ENCODE results near the gene SLC7A14. TPM values are rescaled to one million over a fixed set of nuclear protein-coding genes. Genes with fewer than 3 reads are reported as not detected.

The SLC7A14 gene
- total and polyA plus RNA-seq, 2 donors (not counting 1 experiment from before 2014, with no cell fraction given): not detected

DNA sequence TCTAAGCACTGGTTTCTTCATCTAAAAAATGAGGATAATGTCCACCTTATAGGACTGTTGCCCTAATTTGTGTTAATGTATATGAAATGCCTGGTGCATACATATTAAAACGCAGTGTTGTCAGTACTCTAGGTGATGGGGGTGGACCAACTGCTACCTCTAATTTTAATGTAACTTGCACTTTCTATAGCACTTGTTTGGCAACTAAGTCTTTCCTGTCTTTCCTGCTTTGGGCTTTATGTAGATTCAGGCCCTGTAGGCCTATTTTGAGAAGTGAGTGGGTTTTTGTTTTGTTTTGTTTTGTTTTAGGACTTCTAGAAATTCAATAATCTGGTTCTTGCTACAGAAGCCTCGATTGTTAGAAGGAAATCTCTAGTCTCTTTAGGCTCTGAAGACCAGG lies 21.2 kb downstream of the SLC7A14 start:
- Mint-ChIP-seq H3K4me3 (no peak overlapping the region), H3K9me3 (ENCODE audit: insufficient read depth) (peaks cover 2% of the 10 kb centered on the region), H3K27me3 (peaks cover 10% of the 10 kb centered on the region), H3K27ac (no peak overlapping the region), H3K4me1 (peaks cover 5% of the 10 kb centered on the region)
- H3K4me1 ChIP-seq (ENCODE audit: control insufficient read depth in 2 of 2, insufficient read depth in 2 of 2, low read length in 2 of 2): no peaks in the 10 kb centered on the region
- WGBS (ENCODE audit: insufficient coverage): 50% methylated on average over 1 of the region's 2 CpGs
- ChIA-PET CTCF (no interaction called here), POLR2A (no interaction called here)
- TF ChIP-seq, protein P1, sequence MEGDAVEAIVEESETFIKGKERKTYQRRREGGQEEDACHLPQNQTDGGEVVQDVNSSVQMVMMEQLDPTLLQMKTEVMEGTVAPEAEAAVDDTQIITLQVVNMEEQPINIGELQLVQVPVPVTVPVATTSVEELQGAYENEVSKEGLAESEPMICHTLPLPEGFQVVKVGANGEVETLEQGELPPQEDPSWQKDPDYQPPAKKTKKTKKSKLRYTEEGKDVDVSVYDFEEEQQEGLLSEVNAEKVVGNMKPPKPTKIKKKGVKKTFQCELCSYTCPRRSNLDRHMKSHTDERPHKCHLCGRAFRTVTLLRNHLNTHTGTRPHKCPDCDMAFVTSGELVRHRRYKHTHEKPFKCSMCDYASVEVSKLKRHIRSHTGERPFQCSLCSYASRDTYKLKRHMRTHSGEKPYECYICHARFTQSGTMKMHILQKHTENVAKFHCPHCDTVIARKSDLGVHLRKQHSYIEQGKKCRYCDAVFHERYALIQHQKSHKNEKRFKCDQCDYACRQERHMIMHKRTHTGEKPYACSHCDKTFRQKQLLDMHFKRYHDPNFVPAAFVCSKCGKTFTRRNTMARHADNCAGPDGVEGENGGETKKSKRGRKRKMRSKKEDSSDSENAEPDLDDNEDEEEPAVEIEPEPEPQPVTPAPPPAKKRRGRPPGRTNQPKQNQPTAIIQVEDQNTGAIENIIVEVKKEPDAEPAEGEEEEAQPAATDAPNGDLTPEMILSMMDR (IDR thresholded peaks at IDR 0.05): no peak
- no peak for TF ChIP-seq EZH2 (IDR thresholded peaks at IDR 0.05; ENCODE audit: borderline replicate concordance, insufficient read depth, low read depth, low read length, poor library complexity, severe bottlenecking)
- H3K36me3 ChIP-seq (replicated peaks in 1 of 2; ENCODE audit: control extremely low read depth in 1 of 2, control insufficient read depth in 1 of 2, extremely low read depth in 1 of 2, insufficient read depth in 2 of 2, low read length in 1 of 2): no peaks in the 10 kb centered on the region
- intact Hi-C loops (cut with micrococcal nuclease): no loop called here
- H3K9ac ChIP-seq (ENCODE audit: low read length): no peak overlapping the region
- no peak overlapping the region for H3K4me3 ChIP-seq (ENCODE audit: control extremely low read depth in 1 of 5, extremely low read depth in 1 of 5, insufficient read depth in 1 of 5, low read depth in 2 of 5, low read length in 4 of 5)
- peaks cover 0 to 5% (median 1%) of the 10 kb centered on the region in 4 experiments for H3K27me3 ChIP-seq (replicated peaks in 1 of 4; ENCODE audit: control extremely low read depth in 1 of 4, control insufficient read depth in 3 of 4, insufficient read depth in 4 of 4, low read length in 3 of 4)
- no peaks in the 10 kb centered on the region for H3K79me2 ChIP-seq (ENCODE audit: control insufficient read depth, insufficient read depth, low read length)
- no peaks in the 10 kb centered on the region for H3K9me3 ChIP-seq (ENCODE audit: control extremely low read depth in 1 of 3, control insufficient read depth in 2 of 3, insufficient read depth in 1 of 3, low read length in 2 of 3)
- H3K27ac ChIP-seq (ENCODE audit: low read length in 2 of 2): no peak overlapping the region
- DNase-seq: no peak
- no peak overlapping the region for H3K4me2 ChIP-seq (replicated peaks; ENCODE audit: low read depth, low read length, poor library complexity, severe bottlenecking)
- no peaks in the 10 kb centered on the region for H4K20me1 ChIP-seq (ENCODE audit: control insufficient read depth, insufficient read depth, low read length, poor library complexity, severe bottlenecking)
- H2AFZ ChIP-seq (ENCODE audit: insufficient read depth, low read depth, low read length, poor library complexity, severe bottlenecking): peak overlapping the region; percentile 16
- no peak for ATAC-seq (ENCODE audit: low read depth)

DNA sequence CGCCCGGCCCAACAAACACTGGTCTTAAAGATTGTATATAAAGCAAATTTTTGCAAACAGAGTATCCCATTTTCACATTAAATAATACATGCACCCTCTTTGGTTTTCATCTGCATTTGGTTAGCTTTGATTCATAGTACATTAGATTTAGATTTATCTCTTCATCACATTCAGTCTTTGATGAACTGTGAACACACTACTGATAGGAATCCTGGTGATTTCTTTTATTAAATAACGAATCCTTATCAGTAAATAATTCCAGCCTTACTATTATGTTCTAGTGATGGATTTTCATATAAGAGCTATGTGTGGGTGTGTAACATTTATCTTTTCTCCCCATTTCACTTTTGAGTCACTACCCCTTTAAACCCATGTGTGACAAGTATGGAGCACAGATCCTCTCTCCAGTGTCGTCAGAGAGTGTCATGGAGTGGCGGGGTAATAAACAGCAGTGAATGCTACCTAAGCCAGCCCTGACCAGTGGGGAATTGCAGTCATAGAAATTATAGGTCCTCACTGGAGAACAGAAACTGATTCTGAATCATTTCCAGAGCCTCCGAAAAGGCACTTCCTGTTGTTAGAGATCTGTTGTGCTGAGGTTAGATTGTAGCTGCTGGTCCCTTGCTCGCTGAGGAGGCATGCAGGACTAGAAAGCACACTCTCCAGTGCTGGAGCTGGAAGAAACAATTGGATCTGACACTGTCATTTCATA lies 22.0 kb downstream of the SLC7A14 start:
- Histone ChIP-seq H4K20me1 (ENCODE audit: control insufficient read depth, insufficient read depth, low read length, poor library complexity, severe bottlenecking) (no peaks in the 10 kb centered on the region), H2AFZ (ENCODE audit: insufficient read depth, low read depth, low read length, poor library complexity, severe bottlenecking) (peak overlapping the region; percentile 16), H3K9ac (ENCODE audit: low read length) (no peak overlapping the region), H3K4me2 (replicated peaks; ENCODE audit: low read depth, low read length, poor library complexity, severe bottlenecking) (no peak overlapping the region), H3K4me1 (ENCODE audit: control insufficient read depth in 2 of 2, insufficient read depth in 2 of 2, low read length in 2 of 2) (no peaks in the 10 kb centered on the region), H3K4me3 (ENCODE audit: control extremely low read depth in 1 of 5, extremely low read depth in 1 of 5, insufficient read depth in 1 of 5, low read depth in 2 of 5, low read length in 4 of 5) (no peak overlapping the region), H3K9me3 (ENCODE audit: control extremely low read depth in 1 of 3, control insufficient read depth in 2 of 3, insufficient read depth in 1 of 3, low read length in 2 of 3) (no peaks in the 10 kb centered on the region), H3K79me2 (ENCODE audit: control insufficient read depth, insufficient read depth, low read length) (no peaks in the 10 kb centered on the region), H3K27ac (ENCODE audit: low read length in 2 of 2) (no peak overlapping the region), H3K36me3 (replicated peaks in 1 of 2; ENCODE audit: control extremely low read depth in 1 of 2, control insufficient read depth in 1 of 2, extremely low read depth in 1 of 2, insufficient read depth in 2 of 2, low read length in 1 of 2) (no peaks in the 10 kb centered on the region), H3K27me3 (replicated peaks in 1 of 4; ENCODE audit: control extremely low read depth in 1 of 4, control insufficient read depth in 3 of 4, insufficient read depth in 4 of 4, low read length in 3 of 4) (peaks cover 0 to 5% (median 1%) of the 10 kb centered on the region in 4 experiments)
- DNase-seq: no peak
- peaks cover 2% of the 10 kb centered on the region for H3K9me3 Mint-ChIP-seq (ENCODE audit: insufficient read depth)
- peaks cover 5% of the 10 kb centered on the region for H3K4me1 Mint-ChIP-seq
- TF ChIP-seq, protein P1 (IDR thresholded peaks at IDR 0.05): no peak
- no peak for TF ChIP-seq EZH2 (IDR thresholded peaks at IDR 0.05; ENCODE audit: borderline replicate concordance, insufficient read depth, low read depth, low read length, poor library complexity, severe bottlenecking)
- peaks cover 10% of the 10 kb centered on the region for H3K27me3 Mint-ChIP-seq
- no peak overlapping the region for H3K27ac Mint-ChIP-seq
- ATAC-seq (ENCODE audit: low read depth): no peak
- 53% methylated on average over 3 of the region's 7 CpGs for WGBS (ENCODE audit: insufficient coverage)
- no peak overlapping the region for H3K4me3 Mint-ChIP-seq
- ChIA-PET CTCF (no interaction called here), POLR2A (no interaction called here)
- intact Hi-C loops (cut with micrococcal nuclease): no loop called here
